ENCODE data around the gene BYSL.

GRCh38 chr6:41967312-41968287 lies 46.3 kb downstream of the BYSL start:
- TF ChIP-seq CTCF (IDR thresholded peaks at IDR 0.05) (no peak), EP300 (IDR thresholded peaks at IDR 0.05) (no peak), POLR2A (IDR thresholded peaks at IDR 0.05) (no peak)
